Upper lobe of left lung (tissue), 6 donors: ENCODE data around the gene DHX57. TPM values are rescaled to one million over a fixed set of nuclear protein-coding genes. Genes with fewer than 3 reads are reported as not detected.
"Not testable (repeated sequence)": the region's sequence is repeated elsewhere in the genome, so short reads cannot be mapped to it uniquely, and the experiment has no call there.

ENCODE experiments used
- ATAC-seq, 2 donors: fragments of 200-7000 bp; cut with Tn5 transposase; one replicate each; pipeline ENCODE4 v1.9.1; 2022; ENCODE audit warnings: mild to moderate bottlenecking in 2 of 2, moderate library complexity in 2 of 2; ENCODE audit not compliant: low FRiP score in 2 of 2
- DNase-seq, 2 donors: peaks; one replicate each; pipeline ENCODE4 v3.0.0-alpha.2; 2019 to 2020
- H3K27ac ChIP-seq, 4 donors: fragments of 200-600 bp; sonication (generic); one replicate each; pipeline ENCODE4 v1.5.1; 2016 to 2019
- H3K27me3 ChIP-seq, 4 donors: fragments of 200-600 bp; sonication (generic); one replicate each; pipeline ENCODE4 v1.5.1; 2017 to 2019
- H3K36me3 ChIP-seq, 4 donors: fragments of 200-600 bp; sonication (generic); one replicate each; pipeline ENCODE4 v1.5.1; 2016 to 2019
- H3K4me1 ChIP-seq, 4 donors: fragments of 200-600 bp; sonication (generic); one replicate each; pipeline ENCODE4 v1.5.1; 2018 to 2019
- H3K4me3 ChIP-seq, 4 donors: fragments of 200-600 bp; sonication (generic); one replicate each; pipeline ENCODE4 v1.5.1; 2017 to 2019; ENCODE audit warnings: mild to moderate bottlenecking in 2 of 4, moderate library complexity in 1 of 4
- H3K9me3 ChIP-seq, 4 donors: fragments of 200-600 bp; sonication (generic); one replicate each; pipeline ENCODE4 v1.5.1; 2018 to 2019
- EP300 ChIP-seq, 4 donors: sonication (generic); formaldehyde crosslinking; IDR thresholded peaks; one replicate each; pipeline ENCODE4 v1.5.1; 2017; ENCODE audit warnings: antibody characterized with exemption in 4 of 4, control low read depth in 2 of 4
- POLR2A ChIP-seq, 4 donors: fragments of 450-650 bp; IDR thresholded peaks; one replicate each; pipeline ENCODE4 v1.5.1; 2016 to 2017; ENCODE audit warnings: antibody characterized with exemption in 4 of 4, mild to moderate bottlenecking in 2 of 4
- POLR2AphosphoS5 ChIP-seq, 2 donors: sonication (generic); formaldehyde crosslinking; IDR thresholded peaks; one replicate each; pipeline ENCODE4 v1.5.1; 2017; ENCODE audit warnings: antibody characterized with exemption in 2 of 2
- WGBS, 2 donors: methylation state at CpG; one replicate each; pipeline ENCODE4 v1.1.5; 2017 to 2018; 5-methylcytosine and 5-hydroxymethylcytosine counted together
- total RNA-seq, 6 donors: library from RNA; depleted of rRNA in 4 of 6; stranded (reverse); fragments of >200 nt in 4 of 6; gene quantifications; one replicate each; pipeline versions ENCODE4 v1.1.0 to v1.2.1, GENCODE V29; 2016 to 2021
- TF ChIP-seq, protein P1 (sequence below), 6 experiments: fragments of 450-650 bp in 4 of 6; fragments of 200-600 bp in 2 of 6; sonication (generic) in 2 of 6; IDR thresholded peaks; one replicate each; pipeline ENCODE4 v1.5.1; 2016 to 2019; ENCODE audit warnings: antibody characterized with exemption in 6 of 6
- donor health status: DM: no; HTN: no; CAD: no; lungs with moderate emphysema.
- donor health status: DM: no; HTN: yes; CAD: no; lungs with severe emphysema.

Gene DHX57
- total RNA-seq, 6 donors from 2014 or later = 8.0 to 45.1 (median 15.3) TPM

DNA sequence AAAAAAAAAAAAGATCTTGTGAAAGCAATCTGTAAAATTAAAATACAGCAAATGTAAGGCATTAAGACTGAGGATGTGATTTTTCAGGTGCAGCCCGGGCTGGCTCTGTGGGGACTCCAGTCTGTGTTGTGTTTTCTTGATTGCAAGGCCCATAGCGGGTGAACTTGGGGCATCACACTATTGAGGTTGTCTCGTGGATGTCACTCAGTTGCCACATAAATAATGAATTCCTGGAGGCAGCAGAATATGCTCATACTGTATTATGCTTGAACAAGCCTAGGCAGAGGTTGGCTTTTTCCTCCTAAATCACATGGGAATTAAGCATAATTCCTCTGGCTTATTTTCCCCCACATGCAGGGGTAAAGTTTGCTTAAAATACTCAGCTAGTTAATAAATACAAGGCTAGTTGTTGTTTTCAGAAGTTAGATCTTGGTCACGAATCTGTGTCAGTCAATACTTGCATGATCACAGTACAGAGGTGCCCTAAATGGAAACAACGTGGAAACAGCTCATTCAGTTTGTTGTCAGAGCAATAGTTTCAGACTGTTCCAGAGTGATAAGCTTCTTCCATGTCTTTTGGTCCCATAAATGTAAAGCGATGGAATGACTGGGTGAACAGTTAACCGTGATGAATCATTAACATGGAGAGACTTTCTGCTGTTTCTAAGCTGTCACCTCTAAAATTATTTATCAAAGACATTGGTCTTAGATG, 81.3 kb downstream of the DHX57 start:
- ATAC-seq (no peak), DNase-seq (no peak)
- TF ChIP-seq POLR2A (IDR thresholded peaks at IDR 0.05) (no peak), EP300 (IDR thresholded peaks at IDR 0.05) (no peak), POLR2AphosphoS5 (IDR thresholded peaks at IDR 0.05) (no peak)
- TF ChIP-seq, protein P1, sequence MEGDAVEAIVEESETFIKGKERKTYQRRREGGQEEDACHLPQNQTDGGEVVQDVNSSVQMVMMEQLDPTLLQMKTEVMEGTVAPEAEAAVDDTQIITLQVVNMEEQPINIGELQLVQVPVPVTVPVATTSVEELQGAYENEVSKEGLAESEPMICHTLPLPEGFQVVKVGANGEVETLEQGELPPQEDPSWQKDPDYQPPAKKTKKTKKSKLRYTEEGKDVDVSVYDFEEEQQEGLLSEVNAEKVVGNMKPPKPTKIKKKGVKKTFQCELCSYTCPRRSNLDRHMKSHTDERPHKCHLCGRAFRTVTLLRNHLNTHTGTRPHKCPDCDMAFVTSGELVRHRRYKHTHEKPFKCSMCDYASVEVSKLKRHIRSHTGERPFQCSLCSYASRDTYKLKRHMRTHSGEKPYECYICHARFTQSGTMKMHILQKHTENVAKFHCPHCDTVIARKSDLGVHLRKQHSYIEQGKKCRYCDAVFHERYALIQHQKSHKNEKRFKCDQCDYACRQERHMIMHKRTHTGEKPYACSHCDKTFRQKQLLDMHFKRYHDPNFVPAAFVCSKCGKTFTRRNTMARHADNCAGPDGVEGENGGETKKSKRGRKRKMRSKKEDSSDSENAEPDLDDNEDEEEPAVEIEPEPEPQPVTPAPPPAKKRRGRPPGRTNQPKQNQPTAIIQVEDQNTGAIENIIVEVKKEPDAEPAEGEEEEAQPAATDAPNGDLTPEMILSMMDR (IDR thresholded peaks at IDR 0.05) = no peak
- Histone ChIP-seq H3K9me3 (no peaks in the 10 kb centered on the region), H3K36me3 (peaks cover 0 to 7% (median 5%) of the 10 kb centered on the region in 4 donors), H3K27me3 (no peaks in the 10 kb centered on the region), H3K4me1 (no peaks in the 10 kb centered on the region), H3K4me3 (no peak overlapping the region), H3K27ac (no peak overlapping the region)
- WGBS, 2 donors = 84 to 87% methylated on average over 7 of the region's 7 CpGs

DNA sequence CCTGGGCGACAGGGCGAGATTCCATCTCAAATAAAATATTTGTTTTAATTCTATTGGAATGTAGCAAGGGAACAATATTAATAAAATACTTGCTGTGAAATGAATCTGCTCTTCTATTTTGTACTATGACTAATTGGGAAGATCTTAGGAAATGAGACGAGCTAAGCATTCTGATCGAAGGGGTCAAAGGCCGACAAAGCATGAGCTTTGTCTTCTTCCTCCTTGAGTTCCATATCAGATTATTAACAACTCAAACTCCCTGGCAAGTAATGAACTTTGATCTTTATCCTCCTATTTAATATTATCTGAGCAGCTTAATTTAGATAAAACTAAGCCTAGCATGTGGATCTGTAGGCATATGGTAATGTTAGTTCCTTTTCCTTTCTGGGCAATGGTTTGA, 82.2 kb downstream of the DHX57 start:
- TF ChIP-seq EP300 (IDR thresholded peaks at IDR 0.05) = no peak
- no peak for TF ChIP-seq POLR2A (IDR thresholded peaks at IDR 0.05)
- TF ChIP-seq, protein P1 (IDR thresholded peaks at IDR 0.05) = no peak
- no peak for TF ChIP-seq POLR2AphosphoS5 (IDR thresholded peaks at IDR 0.05)
- H3K9me3 ChIP-seq = no peaks in the 10 kb centered on the region
- H3K4me1 ChIP-seq = no peaks in the 10 kb centered on the region
- peaks cover 0 to 5% (median 4%) of the 10 kb centered on the region in 4 donors for H3K36me3 ChIP-seq
- WGBS, 2 donors = 92 to 95% methylated on average over 5 of the region's 5 CpGs
- no peak overlapping the region for H3K4me3 ChIP-seq
- no peak for DNase-seq
- ATAC-seq = no peak
- no peaks in the 10 kb centered on the region for H3K27me3 ChIP-seq
- H3K27ac ChIP-seq = no peak overlapping the region

DNA sequence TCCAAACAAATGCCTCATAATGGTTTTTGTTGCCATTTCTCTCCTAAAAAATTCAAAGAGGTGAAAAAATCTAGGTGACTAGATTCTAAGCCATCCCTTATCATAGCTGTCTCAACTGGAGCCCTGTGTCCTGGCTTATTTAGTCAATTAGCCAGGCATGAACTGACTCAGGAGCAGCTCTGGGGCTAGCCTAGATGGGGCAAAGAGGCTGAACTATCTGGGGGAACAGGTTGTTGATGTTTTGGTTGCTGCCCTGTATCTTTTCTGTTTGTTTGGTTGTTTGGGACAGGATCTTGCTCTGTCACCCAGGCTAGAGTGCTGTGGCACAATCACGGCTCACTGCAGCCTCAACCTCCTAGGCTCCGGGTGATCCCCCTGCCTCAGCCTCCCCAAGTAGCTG, 83.0 kb downstream of the DHX57 start:
- WGBS, 2 donors = 45 to 50% methylated on average over 2 of the region's 2 CpGs
- Histone ChIP-seq H3K4me3 (no peak overlapping the region), H3K9me3 (no peaks in the 10 kb centered on the region), H3K4me1 (no peaks in the 10 kb centered on the region), H3K36me3 (peaks cover 0 to under 1% (median 0%) of the 10 kb centered on the region in 4 donors), H3K27ac (no peak overlapping the region), H3K27me3 (no peaks in the 10 kb centered on the region)
- ATAC-seq (no peak), DNase-seq (no peak)
- TF ChIP-seq POLR2A (IDR thresholded peaks at IDR 0.05) (no peak), EP300 (IDR thresholded peaks at IDR 0.05) (no peak), POLR2AphosphoS5 (IDR thresholded peaks at IDR 0.05) (no peak)
- TF ChIP-seq, protein P1 (IDR thresholded peaks at IDR 0.05) = no peak

GRCh38 chr2:38792321-38792720, 83.4 kb downstream of the DHX57 start:
- not testable (repeated sequence) for H3K36me3 ChIP-seq, H3K4me1 ChIP-seq, H3K4me3 ChIP-seq, H3K27me3 ChIP-seq, DNase-seq, H3K9me3 ChIP-seq, H3K27ac ChIP-seq, ATAC-seq
- 93 to 94% methylated on average over 8 of the region's 8 CpGs for WGBS, 2 donors

DNA sequence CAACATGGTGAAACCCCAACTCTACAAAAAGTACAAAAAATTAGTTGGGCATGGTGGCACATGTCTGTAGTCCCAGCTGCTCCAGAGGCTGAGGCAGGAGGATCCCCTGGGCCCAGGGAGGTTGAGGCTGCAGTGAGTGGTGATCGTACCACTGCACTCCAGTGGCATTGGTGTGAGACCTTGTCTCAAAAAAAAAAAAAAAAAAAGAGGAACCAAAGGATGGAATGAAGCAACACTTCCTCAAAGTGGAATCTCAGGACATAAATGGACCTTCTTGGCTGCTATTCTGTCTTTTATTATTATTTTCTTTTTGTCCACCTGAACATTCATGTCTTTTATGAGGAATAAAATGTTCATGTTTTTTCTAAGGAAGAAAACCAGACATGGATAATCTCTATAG, 84.0 kb downstream of the DHX57 start:
- ATAC-seq (no peak), DNase-seq (no peak)
- H3K36me3 ChIP-seq = no peaks in the 10 kb centered on the region
- no peaks in the 10 kb centered on the region for H3K4me1 ChIP-seq
- no peak for TF ChIP-seq POLR2AphosphoS5 (IDR thresholded peaks at IDR 0.05)
- TF ChIP-seq POLR2A (IDR thresholded peaks at IDR 0.05) = no peak
- TF ChIP-seq, protein P1 (IDR thresholded peaks at IDR 0.05) = no peak
- no peak for TF ChIP-seq EP300 (IDR thresholded peaks at IDR 0.05)
- no peak overlapping the region for H3K27ac ChIP-seq
- no peaks in the 10 kb centered on the region for H3K9me3 ChIP-seq
- H3K27me3 ChIP-seq = no peaks in the 10 kb centered on the region
- 64 to 87% methylated on average over 1 of the region's 1 CpG for WGBS, 2 donors
- no peak overlapping the region for H3K4me3 ChIP-seq
